NCI-H524 treated with DMSO at 0.1 percent for 48 hours (cell line): Measurements from ENCODE around the gene VPS25.

ENCODE experiments used
- DNase-seq: peaks from one replicate; lab custom pipeline; 2025; lab: John Stamatoyannopoulos, UW

VPS25 gene

GRCh38 chr17:42795465-42795864 is 22.2 kb downstream of the VPS25 start:
- no peak for DNase-seq

DNA sequence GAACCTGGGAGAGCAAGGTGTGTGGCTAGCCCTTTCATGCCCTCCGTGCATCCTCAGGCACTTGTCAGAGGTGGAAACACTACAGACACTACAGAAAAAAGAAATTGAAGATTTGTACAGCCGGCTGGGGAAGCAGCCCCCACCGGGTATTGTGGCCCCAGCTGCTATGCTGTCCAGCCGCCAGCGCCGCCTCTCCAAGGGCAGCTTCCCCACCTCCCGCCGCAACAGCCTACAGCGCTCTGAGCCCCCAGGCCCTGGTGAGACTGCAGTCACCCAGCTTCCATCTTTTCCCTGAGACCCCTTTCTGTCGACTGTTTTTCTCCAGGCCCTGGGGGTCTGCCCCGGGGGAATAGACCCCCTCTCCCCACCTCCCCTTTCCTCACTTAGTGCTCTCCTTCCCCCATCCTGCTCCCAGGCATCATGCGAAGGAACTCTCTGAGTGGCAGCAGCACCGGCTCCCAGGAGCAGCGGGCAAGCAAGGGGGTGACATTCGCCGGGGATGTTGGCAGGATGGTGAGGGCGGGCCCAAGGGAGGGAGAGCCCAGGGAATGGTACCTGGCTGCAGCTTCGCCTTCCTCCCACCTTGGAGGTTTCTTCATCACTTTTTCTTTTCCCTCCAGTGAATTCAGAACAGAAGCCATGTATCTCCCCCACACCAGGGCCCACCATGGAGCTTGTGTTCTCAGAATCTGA is 23.0 kb downstream of the VPS25 start:
- no peak for DNase-seq

DNA sequence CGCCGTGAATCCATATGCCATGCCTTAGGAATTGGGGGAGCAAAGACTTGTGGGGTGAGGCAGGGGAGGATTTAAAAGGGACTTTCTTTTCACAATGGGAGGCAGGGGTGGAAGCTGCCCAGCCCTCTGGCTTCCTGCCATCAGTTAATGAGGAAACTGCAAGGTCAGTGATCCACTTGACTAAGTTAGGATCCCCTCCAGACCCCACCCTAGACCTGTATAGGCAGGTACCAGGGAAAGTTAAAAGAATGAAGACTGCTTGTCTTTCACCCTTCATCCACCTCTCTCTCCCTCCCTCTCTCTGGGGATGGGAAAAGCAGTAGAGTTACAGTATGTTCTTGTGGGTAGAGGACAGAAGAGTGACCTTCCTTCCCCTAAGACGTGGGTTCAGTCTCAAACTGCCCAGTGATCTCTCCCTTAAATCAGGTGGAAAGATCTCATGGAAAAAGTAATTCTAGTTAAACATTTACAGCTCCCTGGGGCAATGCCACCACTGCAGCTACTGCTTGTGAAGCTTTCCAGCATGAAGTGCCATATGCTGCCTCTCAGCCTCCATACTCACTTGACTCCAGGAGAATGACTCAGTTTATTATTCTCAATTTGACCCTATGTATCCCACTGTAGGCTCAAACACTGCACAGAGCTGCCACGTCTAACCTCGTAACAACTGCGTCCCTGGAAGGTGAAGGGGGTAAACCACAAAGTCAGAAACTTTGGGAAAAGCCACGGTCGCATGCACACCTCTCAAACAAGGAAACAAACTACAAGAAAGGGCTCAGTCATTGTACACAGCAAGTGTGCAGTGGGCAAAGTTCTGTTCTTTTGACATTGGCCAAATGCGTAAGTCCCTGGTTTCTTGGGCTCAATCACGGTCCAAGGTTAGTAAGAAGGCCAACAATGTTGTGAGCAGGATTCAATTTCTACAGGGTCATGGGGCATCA is 24.1 kb downstream of the VPS25 start:
- DNase-seq: no peak

DNA sequence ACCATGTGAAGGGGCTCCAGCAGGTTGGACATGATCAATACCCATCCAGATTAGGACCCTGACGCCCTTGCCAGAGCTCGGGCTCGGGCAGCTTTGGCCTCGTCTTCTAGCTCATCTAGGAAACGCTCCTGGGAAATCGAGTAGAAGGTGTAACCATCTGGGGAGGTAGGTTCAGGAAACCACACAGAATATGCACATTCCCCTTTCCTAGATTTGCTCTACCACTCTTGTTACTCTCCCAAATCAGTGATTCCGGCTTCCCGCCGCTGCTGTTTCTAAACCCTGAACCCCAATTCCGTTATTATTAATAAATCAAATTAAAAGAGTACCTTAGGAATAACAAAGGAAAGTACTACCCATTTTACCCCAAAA is 24.7 kb downstream of the VPS25 start:
- no peak for DNase-seq

DNA sequence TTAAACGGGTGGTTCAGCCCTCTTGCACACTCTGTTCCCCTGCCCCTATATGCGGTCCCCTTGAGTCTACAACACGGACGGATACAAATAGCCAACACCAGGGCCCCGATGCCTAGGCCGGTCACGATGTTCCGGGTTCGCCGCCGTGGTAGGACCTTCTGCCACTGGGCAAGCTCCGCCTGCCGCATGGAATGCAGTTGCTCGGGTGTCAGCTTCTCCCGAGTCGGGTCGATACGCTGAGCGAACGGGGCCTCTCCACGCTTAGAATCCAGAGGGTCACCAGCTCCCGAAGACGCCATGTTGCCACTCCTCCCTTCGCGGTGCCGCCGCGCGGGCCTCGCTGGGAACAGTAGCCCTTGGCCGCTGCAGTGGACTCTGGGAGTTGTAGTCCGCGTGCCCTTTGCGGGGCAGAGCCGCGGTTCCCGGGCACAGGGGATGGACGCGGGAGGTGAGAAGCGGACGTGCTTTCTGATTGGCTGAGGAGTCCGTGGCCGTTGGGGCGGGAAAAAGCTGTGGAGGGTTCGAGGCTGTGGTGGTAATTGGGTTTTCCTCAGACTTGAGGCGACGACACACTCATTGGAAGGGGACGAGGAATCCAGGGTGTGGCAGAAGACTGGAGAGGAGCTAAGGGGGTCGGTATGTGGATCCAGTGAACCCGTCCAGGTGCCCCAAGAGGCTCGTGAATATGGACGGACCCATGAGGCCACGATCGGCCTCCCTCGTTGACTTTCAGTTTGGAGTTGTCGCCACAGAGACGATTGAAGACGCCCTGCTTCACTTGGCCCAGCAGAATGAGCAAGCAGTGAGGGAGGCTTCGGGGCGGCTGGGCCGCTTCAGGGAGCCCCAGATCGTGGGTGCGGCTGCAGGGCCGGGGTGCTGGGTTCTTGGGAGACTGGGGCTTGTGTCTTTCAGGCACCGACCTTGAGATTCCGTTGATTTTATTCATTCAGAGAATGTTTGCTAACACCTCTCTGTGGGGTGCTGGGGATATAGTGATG is 25.4 kb downstream of the VPS25 start, which contains the start of the genes CNTD1 and COA3:
Gene CNTD1, plus strand, starts transcription at position 479 of the 998 bp plus-strand sequence. Its CDS starts 207 bp downstream, at position 686.
Gene COA3, minus strand, starts transcription at position 322 of the 998 bp plus-strand sequence. Its CDS starts 23 bp downstream, at position 299.
- peak; percentile 40 for DNase-seq

GRCh38 chr17:42803074-42803883 is 30.0 kb downstream of the VPS25 start:
- no peak for DNase-seq

GRCh38 chr17:42804918-42805367 is 31.7 kb downstream of the VPS25 start:
- DNase-seq: no peak

DNA sequence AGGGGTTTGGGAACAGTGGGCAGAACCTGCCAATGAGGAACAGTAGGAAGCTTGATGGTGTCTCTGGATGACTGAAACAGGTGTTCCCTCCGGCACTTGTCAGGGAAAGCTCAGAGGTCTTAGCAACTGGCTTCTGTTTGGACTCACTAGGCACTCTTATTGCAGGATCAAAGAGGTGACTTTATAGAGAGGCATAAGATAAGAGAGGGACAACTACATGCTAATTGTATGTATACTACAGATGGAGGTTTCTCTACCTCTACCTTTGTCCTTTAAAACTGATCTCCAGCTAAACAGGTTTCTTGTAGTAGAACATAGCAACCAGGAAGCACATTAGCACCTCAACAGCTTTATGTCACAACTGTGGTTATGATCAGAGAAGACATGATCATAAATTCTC is 33.0 kb downstream of the VPS25 start:
- no peak for DNase-seq

GRCh38 chr17:42809250-42809649 is 36.0 kb downstream of the VPS25 start:
- DNase-seq: no peak

GRCh38 chr17:42814633-42815399 is 41.6 kb downstream of the VPS25 start:
- no peak for DNase-seq

DNA sequence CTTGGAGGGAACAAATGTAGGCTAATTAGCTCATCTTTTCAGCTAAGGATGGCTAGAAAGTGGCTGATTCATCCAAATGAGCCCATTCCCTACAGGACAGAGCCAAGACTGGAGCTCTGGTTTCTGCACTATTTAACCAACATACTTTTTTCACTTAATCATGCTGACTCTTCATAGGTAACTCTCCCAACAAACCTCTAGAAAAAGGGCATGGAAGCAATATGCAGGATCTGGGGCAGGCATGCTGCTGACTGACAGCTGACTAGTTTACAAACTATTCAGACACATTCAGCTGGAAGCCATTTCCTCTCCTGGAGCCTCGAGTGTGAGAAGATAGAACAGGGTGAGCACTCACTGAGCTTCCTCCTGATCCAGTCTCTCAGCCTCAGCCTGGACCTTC is 44.6 kb downstream of the VPS25 start:
- no peak for DNase-seq

DNA sequence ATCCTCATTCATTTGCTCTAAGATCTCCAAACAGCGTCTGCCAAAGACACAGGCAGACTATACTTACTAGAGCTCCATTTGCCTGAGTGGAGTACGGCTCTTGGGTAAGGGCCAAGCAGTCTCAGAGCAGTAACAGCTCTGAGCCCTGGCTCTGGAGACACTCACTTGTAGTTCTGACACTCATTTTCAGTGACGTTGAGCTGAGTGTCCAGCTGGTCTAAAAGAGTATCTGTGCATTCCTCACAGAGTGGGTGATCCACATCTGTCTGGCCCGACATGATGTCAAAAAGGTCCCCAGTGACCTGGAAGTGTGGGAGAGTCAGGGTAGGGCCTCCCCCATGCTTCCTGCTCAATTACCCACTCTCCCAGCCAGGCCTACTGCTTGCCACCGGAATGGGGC is 45.1 kb downstream of the VPS25 start:
- DNase-seq: no peak

DNA sequence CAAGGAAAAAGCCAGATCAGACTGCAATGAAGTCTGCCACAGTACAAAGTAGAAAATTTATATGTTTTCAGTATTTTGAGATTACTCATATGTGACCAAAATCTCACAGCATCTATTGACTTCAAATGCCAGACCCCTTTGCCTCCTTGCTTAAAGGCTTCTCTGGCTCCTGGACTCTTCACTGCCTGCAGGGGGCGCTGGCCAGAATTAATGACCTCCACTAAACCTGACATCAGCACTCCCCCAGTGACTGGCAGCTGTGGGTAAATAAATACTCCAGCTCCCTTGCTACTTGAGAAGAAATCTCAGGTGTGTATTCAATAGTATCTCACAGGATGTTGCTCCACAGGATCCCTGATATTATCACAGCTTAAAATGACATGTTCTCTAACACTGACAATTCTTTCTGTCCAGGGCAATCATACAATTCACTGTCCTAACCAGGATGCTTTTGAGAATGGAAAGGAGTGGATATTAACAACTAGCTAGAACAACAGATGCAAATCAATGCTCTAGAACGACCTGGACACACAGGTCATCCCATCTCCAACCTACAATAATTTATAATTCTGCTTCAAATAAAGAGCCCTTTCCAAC is 46.8 kb downstream of the VPS25 start:
- peak; percentile 3 for DNase-seq

- DNase-seq: no peak
These were observed 47.9 kb downstream of the VPS25 start for GRCh38 chr17:42821176-42821575.

GRCh38 chr17:42827472-42827871 is 54.2 kb downstream of the VPS25 start:
- DNase-seq: no peak
